ENCODE results near the gene CITED4.

Gene CITED4

DNA sequence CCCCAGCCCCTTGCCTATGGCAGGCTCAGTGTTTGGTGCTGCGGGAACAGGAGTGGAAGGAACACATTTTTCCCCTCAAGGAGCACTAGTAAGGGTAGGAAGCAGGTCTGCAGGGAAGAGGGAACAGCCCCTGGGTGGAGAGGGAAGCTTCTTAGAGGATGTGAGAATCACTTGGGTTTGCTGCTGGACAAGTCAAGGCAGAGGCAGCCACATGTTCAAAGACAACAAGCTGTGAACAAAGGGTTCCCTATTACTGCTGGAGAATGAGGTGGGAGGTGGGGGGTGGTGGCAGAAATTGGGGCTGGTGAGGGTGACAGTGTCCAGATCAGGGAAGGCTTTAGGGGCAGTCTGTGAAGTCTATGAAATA, 24.8 kb upstream of the CITED4 start:
- Histone ChIP-seq H2AFZ (ENCODE audit: low read depth, low read length) (no peak overlapping the region), H3K79me2 (ENCODE audit: insufficient read depth, low read length) (no peaks in the 10 kb centered on the region), H3K4me1 (ENCODE audit: insufficient read depth, low read length) (no peaks in the 10 kb centered on the region), H3K4me3 (ENCODE audit: low read depth in 1 of 2, low read length in 2 of 2) (no peak overlapping the region), H3K4me2 (ENCODE audit: insufficient read depth, low read length) (no peak overlapping the region), H4K20me1 (ENCODE audit: insufficient read depth, low read length) (no peaks in the 10 kb centered on the region), H3K27me3 (ENCODE audit: insufficient read depth, low read length, poor library complexity) (peaks cover 12% of the 10 kb centered on the region), H3K36me3 (ENCODE audit: insufficient read depth, low read length) (no peaks in the 10 kb centered on the region), H3K9ac (ENCODE audit: low read depth, low read length) (no peak overlapping the region), H3K27ac (ENCODE audit: low read length) (no peak overlapping the region), H3K9me3 (ENCODE audit: insufficient read depth, low read length, severe bottlenecking) (no peaks in the 10 kb centered on the region)
- ATAC-seq (ENCODE audit: insufficient read depth, low read depth) (no peak), DNase-seq (no peak)
- TF ChIP-seq CTCF (IDR thresholded peaks at IDR 0.05; ENCODE audit: borderline replicate concordance, extremely low read depth, low read length, poor library complexity, severe bottlenecking) (no peak), EZH2 (IDR thresholded peaks at IDR 0.05; ENCODE audit: borderline replicate concordance, low read depth, low read length, severe bottlenecking) (no peak)

GRCh38 chr1:40886318-40887011, 24.3 kb upstream of the CITED4 start:
- peaks cover 12% of the 10 kb centered on the region for H3K27me3 ChIP-seq (ENCODE audit: insufficient read depth, low read length, poor library complexity)
- H3K9me3 ChIP-seq (ENCODE audit: insufficient read depth, low read length, severe bottlenecking): no peaks in the 10 kb centered on the region
- no peak for TF ChIP-seq CTCF (IDR thresholded peaks at IDR 0.05; ENCODE audit: borderline replicate concordance, extremely low read depth, low read length, poor library complexity, severe bottlenecking)
- no peak for TF ChIP-seq EZH2 (IDR thresholded peaks at IDR 0.05; ENCODE audit: borderline replicate concordance, low read depth, low read length, severe bottlenecking)
- no peaks in the 10 kb centered on the region for H3K36me3 ChIP-seq (ENCODE audit: insufficient read depth, low read length)
- H4K20me1 ChIP-seq (ENCODE audit: insufficient read depth, low read length): no peaks in the 10 kb centered on the region
- H2AFZ ChIP-seq (ENCODE audit: low read depth, low read length): no peak overlapping the region
- no peaks in the 10 kb centered on the region for H3K79me2 ChIP-seq (ENCODE audit: insufficient read depth, low read length)
- no peak overlapping the region for H3K27ac ChIP-seq (ENCODE audit: low read length)
- no peak overlapping the region for H3K4me2 ChIP-seq (ENCODE audit: insufficient read depth, low read length)
- no peak for DNase-seq
- no peak for ATAC-seq (ENCODE audit: insufficient read depth, low read depth)
- no peak overlapping the region for H3K9ac ChIP-seq (ENCODE audit: low read depth, low read length)
- H3K4me3 ChIP-seq (ENCODE audit: low read depth in 1 of 2, low read length in 2 of 2): no peak overlapping the region
- H3K4me1 ChIP-seq (ENCODE audit: insufficient read depth, low read length): no peaks in the 10 kb centered on the region

DNA sequence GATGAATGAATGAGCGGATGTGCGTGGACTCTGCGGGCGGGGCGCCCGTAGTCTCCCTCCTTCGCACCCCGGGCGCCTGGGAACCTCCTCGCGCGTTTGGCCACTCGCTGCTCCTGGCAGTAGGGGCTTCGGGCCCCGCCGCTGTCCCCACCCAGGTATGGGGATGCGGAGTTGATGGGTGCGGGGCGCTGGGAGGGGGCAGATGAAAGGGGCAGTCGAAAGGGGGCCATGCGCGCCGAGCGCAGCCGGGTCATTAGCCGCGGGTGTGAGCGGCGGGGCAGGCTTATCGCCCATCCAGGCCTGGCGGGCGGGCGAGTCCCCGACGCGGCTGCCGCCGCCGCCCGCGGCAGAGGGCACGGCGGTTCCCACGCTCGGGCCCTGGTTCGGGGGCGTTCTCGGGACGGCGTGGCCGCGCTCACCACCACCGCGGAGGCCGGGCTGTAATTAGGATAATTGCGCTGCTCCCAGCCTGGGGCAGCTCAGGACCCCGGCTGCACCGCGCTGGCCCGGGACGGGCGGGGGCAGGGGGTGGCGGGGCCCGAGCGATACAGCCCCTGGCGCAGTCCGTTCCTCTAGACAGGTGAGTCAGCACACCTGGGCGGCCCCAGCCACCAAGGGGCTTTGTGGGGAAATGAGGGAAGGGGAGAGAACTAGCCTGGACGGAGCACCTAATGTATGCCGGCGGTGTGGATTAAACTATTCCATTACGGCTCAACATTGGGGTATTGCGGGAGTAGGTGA, 22.1 kb upstream of the CITED4 start:
- no peaks in the 10 kb centered on the region for H3K4me1 ChIP-seq (ENCODE audit: insufficient read depth, low read length)
- H3K36me3 ChIP-seq (ENCODE audit: insufficient read depth, low read length): no peaks in the 10 kb centered on the region
- no peaks in the 10 kb centered on the region; the same call in 1 of the 2 replicates for H4K20me1 ChIP-seq (ENCODE audit: insufficient read depth, low read length)
- H3K4me2 ChIP-seq (ENCODE audit: insufficient read depth, low read length): no peak overlapping the region
- no peak overlapping the region for H3K4me3 ChIP-seq (ENCODE audit: low read depth in 1 of 2, low read length in 2 of 2)
- ATAC-seq (ENCODE audit: insufficient read depth, low read depth): no peak
- TF ChIP-seq CTCF (IDR thresholded peaks at IDR 0.05; ENCODE audit: borderline replicate concordance, extremely low read depth, low read length, poor library complexity, severe bottlenecking): no peak
- TF ChIP-seq EZH2 (IDR thresholded peaks at IDR 0.05; ENCODE audit: borderline replicate concordance, low read depth, low read length, severe bottlenecking): no peak
- H3K79me2 ChIP-seq (ENCODE audit: insufficient read depth, low read length): no peaks in the 10 kb centered on the region
- H3K27ac ChIP-seq (ENCODE audit: low read length): no peak overlapping the region
- no peak for DNase-seq
- H3K9ac ChIP-seq (ENCODE audit: low read depth, low read length): no peak overlapping the region
- H3K27me3 ChIP-seq (ENCODE audit: insufficient read depth, low read length, poor library complexity): peaks cover 12% of the 10 kb centered on the region
- no peaks in the 10 kb centered on the region for H3K9me3 ChIP-seq (ENCODE audit: insufficient read depth, low read length, severe bottlenecking)
- no peak overlapping the region for H2AFZ ChIP-seq (ENCODE audit: low read depth, low read length)

All from DND-41 (cell line).